Measurements from ENCODE around the gene PLA2G10. TPM values are rescaled to one million over a fixed set of nuclear protein-coding genes. Genes with fewer than 3 reads are reported as not detected.

Gene PLA2G10
- total RNA-seq, 1 donor: not detected

GRCh38 chr16:14629919-14630619 lies 64.0 kb downstream of the PLA2G10 start, which contains the start of gene PARN:
Gene PARN, minus strand, starts transcription at chr16:14630260. Its CDS starts 135 bp downstream, at chr16:14630125.
- no peak for TF ChIP-seq CTCF (IDR thresholded peaks at IDR 0.05; ENCODE audit: insufficient read depth, low read depth, low read length)
- peak; percentile 99 for DNase-seq (ENCODE audit: low read depth)

GRCh38 chr16:14629612-14629918 lies 64.5 kb downstream of the PLA2G10 start:
- peak; percentile 17 for DNase-seq (ENCODE audit: low read depth)

More at GRCh38 chr16:14629919-14630619, 64.0 kb downstream of the PLA2G10 start, which contains the start of gene PARN:
- peak within 1 kb of the TSS; percentile 93 for H3K4me3 ChIP-seq (ENCODE audit: low read depth, low read length)

GRCh38 chr16:14628806-14629611 lies 65.1 kb downstream of the PLA2G10 start:
- DNase-seq (ENCODE audit: low read depth): no peak
- no peak for TF ChIP-seq CTCF (IDR thresholded peaks at IDR 0.05; ENCODE audit: insufficient read depth, low read depth, low read length)
- H3K4me3 ChIP-seq (ENCODE audit: low read depth, low read length): peak overlapping the region; percentile 93

More at GRCh38 chr16:14629612-14629918, 64.5 kb downstream of the PLA2G10 start:
- no peak for TF ChIP-seq CTCF (IDR thresholded peaks at IDR 0.05; ENCODE audit: insufficient read depth, low read depth, low read length)
- peak overlapping the region; percentile 93 for H3K4me3 ChIP-seq (ENCODE audit: low read depth, low read length)

GRCh38 chr16:14627078-14627477 lies 67.0 kb downstream of the PLA2G10 start:
- no peak for TF ChIP-seq CTCF (IDR thresholded peaks at IDR 0.05; ENCODE audit: insufficient read depth, low read depth, low read length)
- DNase-seq (ENCODE audit: low read depth): no peak
- no peak overlapping the region for H3K4me3 ChIP-seq (ENCODE audit: low read depth, low read length)

Small RNA genes within 50 kb of the gene (small RNA-seq; reads per million reads assigned to genes)
- gene RNU7-125P: not detected

Other genes with a start within 250 kb of the PLA2G10 start
- gene PARN, start 64.0 kb downstream of the PLA2G10 start, total RNA-seq: 29.6 and 35.4 TPM in 2 replicates
- gene BFAR, start 61.4 kb downstream of the PLA2G10 start, total RNA-seq: 97.0 and 111 TPM in 2 replicates
- gene NPIPA3, start 9.1 kb upstream of the PLA2G10 start, total RNA-seq: 0.32 and 0.43 TPM in 2 replicates
- 0.32 and 0.43 TPM in 2 replicates for gene NPIPA2, start 48.2 kb upstream of the PLA2G10 start, total RNA-seq
- 70.2 and 80.3 TPM in 2 replicates for gene NOMO1, start 139.4 kb upstream of the PLA2G10 start, total RNA-seq
- gene NPIPA1, start 243.1 kb upstream of the PLA2G10 start, total RNA-seq: 30.9 and 39.3 TPM in 2 replicates

All from fibroblast of villous mesenchyme (primary cell).